AG10803 (cell line): Measurements from ENCODE around the gene PKIG.

ENCODE experiments used
- DNase-seq: peaks from one replicate; pipeline ENCODE4 v3.0.0; 2010; ENCODE audit warnings: low read depth
- H3K4me3 ChIP-seq: 2 replicates; pipeline ENCODE4 v1.5.1; 2011; ENCODE audit warnings: mild to moderate bottlenecking, low read length, control low read depth
- CTCF ChIP-seq: conservative IDR thresholded peaks from 2 replicates; pipeline ENCODE4 v1.5.1; 2011; ENCODE audit warnings: mild to moderate bottlenecking, low read length, control low read depth, inconsistent platforms

The PKIG gene

GRCh38 chr20:44637522-44638372 lies 55.4 kb downstream of the PKIG start:
- no peak for TF ChIP-seq CTCF
- DNase-seq, result no peak
- H3K4me3 ChIP-seq, result no peak overlapping the region

- DNase-seq, result no peak
- H3K4me3 ChIP-seq, result no peak overlapping the region
- no peak for TF ChIP-seq CTCF
These were observed 58.1 kb downstream of the PKIG start for GRCh38 chr20:44640522-44640921.

- TF ChIP-seq CTCF, result no peak
- H3K4me3 ChIP-seq, result no peak overlapping the region
- DNase-seq, result no peak
These were observed 58.9 kb downstream of the PKIG start for GRCh38 chr20:44641325-44641724.

GRCh38 chr20:44642203-44643153 lies 60.1 kb downstream of the PKIG start:
- no peak overlapping the region for H3K4me3 ChIP-seq
- DNase-seq, result peak; percentile 79
- TF ChIP-seq CTCF, result 0 out of 2 replicates have a peak, but pooled peaks have one; percentile 4

GRCh38 chr20:44643154-44643519 lies 60.8 kb downstream of the PKIG start:
- H3K4me3 ChIP-seq, result no peak overlapping the region
- DNase-seq, result no peak
- no peak for TF ChIP-seq CTCF

GRCh38 chr20:44643596-44644229 lies 61.3 kb downstream of the PKIG start:
- DNase-seq, result peak; percentile 79
- H3K4me3 ChIP-seq, result no peak overlapping the region

More at GRCh38 chr20:44643596-44644229, 61.3 kb downstream of the PKIG start:
- TF ChIP-seq CTCF, result no peak
